Fibroblast of upper back skin (primary cell): Measurements from ENCODE around the gene HRH4.

Experiments
- DNase-seq: peaks from one replicate; pipeline ENCODE4 v3.0.0-alpha.2; 2013

HRH4 gene

DNA sequence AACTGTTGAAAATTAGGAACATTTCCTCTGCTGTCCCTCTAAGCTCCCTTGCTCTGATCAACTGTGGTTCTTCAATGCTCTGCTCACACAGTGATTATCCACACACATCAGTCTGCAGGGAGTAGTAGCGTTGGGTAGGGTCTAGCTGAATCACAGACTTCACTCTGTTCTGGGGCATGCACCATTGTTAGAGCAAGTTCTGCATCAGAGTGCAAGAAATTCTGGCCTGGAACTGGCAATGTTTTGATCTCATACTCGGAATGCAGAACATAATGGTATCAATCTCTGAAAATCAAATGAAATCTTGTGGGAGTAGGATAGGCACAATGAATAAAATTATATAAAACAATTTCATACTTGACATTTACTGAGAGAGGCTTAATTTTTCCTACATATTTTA, 55.3 kb downstream of the HRH4 start:
- DNase-seq = no peak

DNA sequence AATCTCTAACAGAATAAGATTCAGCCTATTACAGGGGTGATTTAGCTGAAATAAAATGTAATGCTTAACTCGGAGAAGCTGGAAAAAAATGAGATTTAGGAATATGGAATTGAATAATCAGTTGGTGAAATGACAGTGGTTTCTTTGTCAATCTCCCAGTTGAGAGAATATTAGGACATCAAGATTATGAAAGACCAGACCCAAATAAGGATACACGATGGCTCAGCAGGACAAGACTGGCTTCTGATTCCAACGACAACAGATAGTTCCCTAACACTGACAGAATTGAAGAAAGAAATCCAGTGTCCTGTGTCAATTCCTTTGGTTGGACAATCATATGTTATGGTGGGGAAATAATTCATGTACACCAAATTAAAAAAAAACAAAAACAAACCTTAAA, 55.8 kb downstream of the HRH4 start:
- DNase-seq = no peak

DNA sequence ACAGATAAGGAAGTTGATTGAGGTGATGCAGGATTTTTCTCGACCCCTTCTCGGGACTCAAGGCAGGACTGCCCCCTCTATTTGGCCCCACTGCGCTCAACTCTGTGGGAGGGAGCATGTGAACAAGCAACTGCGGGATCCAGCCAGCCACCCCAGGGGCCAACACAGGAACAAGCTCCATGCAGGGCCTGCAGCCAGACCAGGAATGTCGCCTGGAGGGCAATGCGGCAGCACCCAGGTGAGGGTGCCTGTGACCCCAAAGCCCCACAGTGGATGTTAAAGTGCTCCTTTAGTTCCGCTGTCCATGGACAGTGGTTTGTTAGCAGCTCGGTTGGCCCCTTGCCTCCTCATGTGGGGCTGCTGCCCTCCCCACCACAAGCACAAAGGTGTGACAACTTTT, 57.1 kb downstream of the HRH4 start:
- no peak for DNase-seq

DNA sequence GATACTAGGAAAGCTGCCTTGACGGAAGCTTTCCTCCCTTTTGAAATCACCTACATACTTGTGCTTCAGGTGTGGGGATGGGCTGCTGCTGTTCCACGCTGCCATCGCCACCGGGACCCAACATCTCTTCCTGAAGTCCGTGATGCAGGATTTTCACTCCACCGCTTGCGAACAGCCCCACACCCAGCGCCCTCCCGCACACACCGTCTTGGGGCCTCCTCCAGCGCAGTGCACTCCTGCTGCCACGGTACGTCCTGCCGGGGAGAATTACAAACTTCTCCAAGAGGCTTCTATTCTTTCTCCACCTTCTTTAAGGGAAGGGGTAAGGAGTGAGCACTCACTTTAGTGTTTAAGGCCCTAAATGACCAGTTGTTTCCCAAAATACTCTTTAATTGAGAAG, 58.2 kb downstream of the HRH4 start:
- no peak for DNase-seq
